Dendritic cell treated with granulocyte-macrophage colony-stimulating factor and Interleukin-4, amounts not matched to agents 40 ng/mL and 50 ng/mL, for 4 days (primary cell): ENCODE data around the gene DHRS4.
"Not testable (repeated sequence)": the region's sequence is repeated elsewhere in the genome, so short reads cannot be mapped to it uniquely, and the experiment has no call there.

Experiments used
- H3K27ac Mint-ChIP-seq: one replicate; pipeline ENCODE4 v1.8.0; 2022; ENCODE audit warnings: mild to moderate bottlenecking, mixed read lengths
- H3K27me3 Mint-ChIP-seq: one replicate; pipeline ENCODE4 v1.8.0; 2022; ENCODE audit warnings: mild to moderate bottlenecking, mixed read lengths
- H3K36me3 Mint-ChIP-seq: one replicate; pipeline ENCODE4 v1.8.0; 2022; ENCODE audit warnings: low read depth, mixed read lengths
- H3K4me1 Mint-ChIP-seq: one replicate; pipeline ENCODE4 v1.8.0; 2022; ENCODE audit warnings: low read depth, mixed read lengths
- H3K4me3 Mint-ChIP-seq: one replicate; pipeline ENCODE4 v1.8.0; 2022; ENCODE audit warnings: mild to moderate bottlenecking, moderate library complexity, mixed read lengths
- H3K9me3 Mint-ChIP-seq: one replicate; pipeline ENCODE4 v1.8.0; 2022; ENCODE audit warnings: mixed read lengths
- intact Hi-C: fragments of 100-400 bp; cut with micrococcal nuclease; formaldehyde crosslinking; loops from one replicate; pipeline ENCODE4 v1.15.0; 2022

Gene DHRS4

DNA sequence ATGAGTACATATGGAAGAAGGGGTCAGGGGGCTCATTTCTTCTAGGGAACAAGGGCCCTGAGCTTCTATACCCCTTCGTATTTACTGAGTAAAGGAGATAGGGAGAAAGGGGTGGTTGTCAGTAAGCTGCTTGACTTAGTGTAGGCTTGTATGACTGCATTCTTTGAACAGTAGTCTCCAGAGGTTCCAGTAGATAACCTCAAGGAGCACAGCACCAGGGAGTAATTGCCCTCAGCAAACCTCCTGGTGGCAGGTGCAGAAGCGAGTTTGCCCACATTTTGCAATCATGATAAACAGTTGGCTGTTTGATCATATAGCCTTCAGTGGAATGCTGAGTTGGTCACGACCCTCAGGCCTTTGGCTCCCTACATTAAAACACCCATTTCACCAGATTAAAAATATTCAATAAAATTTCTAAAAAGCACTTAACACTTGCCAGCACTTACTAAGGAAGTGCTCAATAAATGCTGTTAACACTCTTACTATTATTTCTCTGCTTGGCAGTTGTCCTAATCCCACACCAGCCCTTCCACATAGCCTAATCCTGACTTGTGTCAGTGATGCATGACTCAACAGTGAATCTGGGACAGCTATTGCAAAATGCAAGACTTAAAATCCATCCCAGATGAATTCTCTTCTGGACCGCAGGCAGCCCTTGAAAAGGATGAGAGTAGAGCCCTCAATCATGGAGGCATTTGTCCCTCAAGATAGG lies 31.5 kb downstream of the DHRS4 start:
- H3K9me3 Mint-ChIP-seq, result no peaks in the 10 kb centered on the region
- H3K4me1 Mint-ChIP-seq, result peaks cover 83% of the 10 kb centered on the region
- H3K27me3 Mint-ChIP-seq, result no peaks in the 10 kb centered on the region
- H3K27ac Mint-ChIP-seq, result peak overlapping the region; percentile 95
- H3K4me3 Mint-ChIP-seq, result no peak overlapping the region
- H3K36me3 Mint-ChIP-seq, result peaks cover 23% of the 10 kb centered on the region
- intact Hi-C loops, result loop anchor here (5.0 kb wide), 1 partner anchor 52 kb away; no protein-coding TSS in a partner anchor

DNA sequence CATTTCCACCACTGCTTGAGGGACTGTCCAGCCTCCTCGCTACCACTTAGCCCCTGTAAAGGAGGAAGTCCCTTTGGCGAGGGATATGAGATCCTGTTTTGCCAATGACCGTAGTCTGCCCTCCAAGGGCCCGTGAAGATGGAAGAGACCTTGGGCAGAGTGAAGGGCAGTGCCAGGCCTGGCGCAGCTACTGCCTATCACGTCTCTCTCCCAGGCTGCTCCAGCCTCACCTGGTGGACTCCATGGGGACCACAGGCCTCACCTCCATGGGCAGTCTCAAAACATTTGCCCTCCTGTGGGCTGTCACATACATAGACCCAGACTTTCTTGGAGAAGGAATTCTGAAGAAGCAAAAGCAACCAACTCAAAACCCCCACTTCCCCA lies 34.6 kb downstream of the DHRS4 start:
- peaks cover 27% of the 10 kb centered on the region for H3K36me3 Mint-ChIP-seq
- intact Hi-C loops, result loop anchor here (5.0 kb wide), 1 partner anchor 49 kb away; no protein-coding TSS in a partner anchor
- peak overlapping the region; percentile 95 for H3K27ac Mint-ChIP-seq
- H3K9me3 Mint-ChIP-seq, H3K27me3 Mint-ChIP-seq: not testable (repeated sequence)
- H3K4me1 Mint-ChIP-seq, result peaks cover 83% of the 10 kb centered on the region
- peak overlapping the region; percentile 86 for H3K4me3 Mint-ChIP-seq

DNA sequence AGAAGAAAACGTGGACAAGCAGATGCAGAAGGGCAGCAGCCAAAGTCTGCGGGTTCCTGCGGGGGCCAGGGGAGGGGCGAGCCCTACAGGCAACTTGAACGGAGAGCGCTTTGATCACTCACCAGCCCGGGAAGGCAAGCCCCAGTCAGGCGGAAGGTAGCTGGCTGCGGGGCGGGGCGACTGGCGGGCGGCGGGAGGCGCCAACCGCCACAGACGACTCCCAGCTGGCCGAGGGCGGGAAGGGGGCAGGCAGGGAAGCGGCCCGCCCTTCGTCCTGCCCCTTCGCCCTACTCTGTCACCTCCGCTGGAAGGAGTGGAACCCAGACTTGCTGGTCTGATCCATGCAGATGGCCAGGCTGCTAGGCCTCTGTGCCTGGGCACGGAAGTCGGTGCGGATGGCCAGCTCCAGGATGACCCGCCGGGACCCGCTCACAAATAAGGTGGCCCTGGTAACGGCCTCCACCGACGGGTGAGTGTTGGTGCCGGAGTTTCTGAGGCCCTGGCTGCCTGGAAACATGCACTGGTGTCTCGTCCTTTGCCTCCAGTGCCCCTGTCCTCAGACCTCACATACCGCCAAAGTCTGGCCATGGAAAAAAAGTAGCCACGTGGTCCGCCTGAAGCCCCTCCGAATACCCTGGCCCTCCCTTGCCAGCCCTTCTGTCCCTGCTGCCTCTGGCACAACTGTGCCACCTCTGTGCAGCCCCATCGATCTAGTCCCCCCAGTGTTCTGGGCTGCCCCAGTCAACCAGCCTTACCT lies 35.2 kb downstream of the DHRS4 start, which contains the start of gene DHRS4L2:
DHRS4L2 (plus strand) TSS at position 323 of the 757 bp plus-strand sequence; CDS start at position 342, 19 bp downstream.
- peak within 1 kb of the TSS; percentile 95 for H3K27ac Mint-ChIP-seq
- peaks cover 22% of the 10 kb centered on the region for H3K36me3 Mint-ChIP-seq
- intact Hi-C loops, result loop anchor here (5.0 kb wide), 1 partner anchor 49 kb away; no protein-coding TSS in a partner anchor

DNA sequence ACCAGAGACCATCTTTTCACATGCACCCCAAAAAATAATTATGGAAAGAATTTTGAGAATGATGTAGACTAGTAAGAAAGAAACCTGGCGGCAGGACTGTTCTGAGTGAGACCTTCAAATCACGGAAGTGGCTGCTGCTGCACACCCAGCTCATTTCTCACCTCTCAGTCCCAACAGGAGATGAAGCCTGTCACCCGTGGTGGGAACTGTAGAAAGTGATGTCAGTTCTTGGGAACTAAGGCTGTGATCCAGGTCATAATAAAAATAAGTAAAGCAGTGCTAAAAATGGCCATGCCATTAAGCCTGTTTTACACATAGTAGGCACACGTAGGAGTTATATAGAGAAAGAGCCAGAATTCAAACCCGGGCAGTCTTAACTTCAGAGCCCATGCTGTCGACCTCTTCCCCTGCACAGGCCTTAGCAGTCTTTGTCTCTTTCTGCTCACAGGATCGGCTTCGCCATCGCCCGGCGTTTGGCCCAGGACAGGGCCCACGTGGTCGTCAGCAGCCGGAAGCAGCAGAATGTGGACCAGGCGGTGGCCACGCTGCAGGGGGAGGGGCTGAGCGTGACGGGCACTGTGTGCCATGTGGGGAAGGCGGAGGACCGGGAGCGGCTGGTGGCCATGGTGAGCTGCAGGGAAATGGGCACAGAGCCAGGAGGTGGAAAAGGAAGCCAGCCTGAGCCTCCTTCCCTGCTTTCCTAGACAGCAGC lies 36.3 kb downstream of the DHRS4 start:
- Mint-ChIP-seq H3K4me3 (peak overlapping the region; percentile 86), H3K36me3 (peaks cover 22% of the 10 kb centered on the region), H3K27ac (peak overlapping the region; percentile 95), H3K4me1 (peaks cover 70% of the 10 kb centered on the region)
- intact Hi-C loops, result loop anchor here (5.0 kb wide), 1 partner anchor 47 kb away; no protein-coding TSS in a partner anchor
- H3K27me3 Mint-ChIP-seq, H3K9me3 Mint-ChIP-seq: not testable (repeated sequence)

More for the DNA sequence above, 35.2 kb downstream of the DHRS4 start, which contains the start of gene DHRS4L2:
- not testable (repeated sequence) for H3K27me3 Mint-ChIP-seq, H3K9me3 Mint-ChIP-seq
- Mint-ChIP-seq H3K4me1 (peaks cover 78% of the 10 kb centered on the region), H3K4me3 (peak within 1 kb of the TSS; percentile 86)

DNA sequence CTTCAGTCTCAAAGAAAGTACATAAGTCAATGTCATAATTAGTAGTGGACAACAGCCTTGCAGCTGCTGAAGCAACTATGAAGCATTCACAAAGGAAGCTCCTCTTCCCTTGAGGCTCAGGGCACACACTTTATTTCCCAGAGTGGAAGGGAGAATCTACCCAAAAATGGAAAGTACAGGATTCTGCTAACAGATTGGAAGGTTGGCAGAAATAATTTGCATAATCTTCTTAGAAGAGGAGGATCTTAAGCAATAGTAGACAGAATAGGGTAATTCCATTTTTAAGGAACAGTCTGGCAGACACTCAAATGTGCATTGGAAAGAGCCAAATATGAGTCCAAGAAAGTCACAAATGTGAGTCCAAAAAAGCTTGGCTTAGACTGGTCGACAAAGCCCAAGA lies 37.4 kb downstream of the DHRS4 start:
- H3K36me3 Mint-ChIP-seq, result peaks cover 29% of the 10 kb centered on the region
- H3K9me3 Mint-ChIP-seq, H3K27me3 Mint-ChIP-seq, intact Hi-C loops: not testable (repeated sequence)
- peaks cover 59% of the 10 kb centered on the region for H3K4me1 Mint-ChIP-seq
- peak overlapping the region; percentile 55 for H3K27ac Mint-ChIP-seq
- peak overlapping the region; percentile 9 for H3K4me3 Mint-ChIP-seq

DNA sequence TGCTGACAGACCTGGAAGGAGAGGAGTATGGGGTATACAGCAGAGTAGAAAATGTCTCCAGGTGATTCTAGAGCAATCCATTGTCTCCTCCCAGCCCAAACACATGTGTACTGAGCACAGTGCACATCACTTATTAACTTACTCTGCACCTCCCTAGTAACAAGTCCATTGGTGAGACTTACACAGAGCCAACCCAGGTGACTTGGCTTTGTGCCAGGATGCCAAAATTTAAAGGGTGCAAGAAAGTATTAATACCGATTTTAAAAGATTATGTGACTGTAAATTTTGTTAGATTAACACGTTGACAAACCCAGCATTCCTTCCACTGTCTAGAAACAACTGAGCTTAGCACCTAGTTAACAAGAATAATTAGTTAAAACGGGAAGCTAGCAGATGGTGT lies 39.5 kb downstream of the DHRS4 start:
- H3K27ac Mint-ChIP-seq, H3K9me3 Mint-ChIP-seq, intact Hi-C loops, H3K4me3 Mint-ChIP-seq, H3K27me3 Mint-ChIP-seq: not testable (repeated sequence)
- Mint-ChIP-seq H3K4me1 (peaks cover 38% of the 10 kb centered on the region), H3K36me3 (peaks cover 29% of the 10 kb centered on the region)

DNA sequence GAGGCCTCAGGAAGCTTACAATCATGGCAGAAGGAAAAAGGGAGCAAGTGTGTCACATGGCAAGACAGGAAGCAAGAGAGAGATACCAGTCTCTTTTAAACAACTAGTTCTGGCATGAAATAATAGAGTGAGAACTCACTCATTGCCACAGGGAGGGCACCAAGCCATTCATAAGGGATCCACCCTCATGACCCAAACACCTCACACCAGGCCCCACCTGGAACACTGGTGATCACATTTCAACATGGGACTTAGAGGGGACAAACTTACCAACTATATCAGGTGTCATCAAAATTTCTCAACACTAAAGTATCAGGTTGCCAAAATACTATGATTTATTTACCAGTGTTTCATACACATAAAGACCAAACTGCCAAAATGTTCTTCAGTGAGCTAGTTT lies 42.4 kb downstream of the DHRS4 start:
- H3K27me3 Mint-ChIP-seq, H3K27ac Mint-ChIP-seq, H3K9me3 Mint-ChIP-seq, H3K4me3 Mint-ChIP-seq, intact Hi-C loops: not testable (repeated sequence)
- Mint-ChIP-seq H3K36me3 (peaks cover 13% of the 10 kb centered on the region), H3K4me1 (peaks cover 13% of the 10 kb centered on the region)

DNA sequence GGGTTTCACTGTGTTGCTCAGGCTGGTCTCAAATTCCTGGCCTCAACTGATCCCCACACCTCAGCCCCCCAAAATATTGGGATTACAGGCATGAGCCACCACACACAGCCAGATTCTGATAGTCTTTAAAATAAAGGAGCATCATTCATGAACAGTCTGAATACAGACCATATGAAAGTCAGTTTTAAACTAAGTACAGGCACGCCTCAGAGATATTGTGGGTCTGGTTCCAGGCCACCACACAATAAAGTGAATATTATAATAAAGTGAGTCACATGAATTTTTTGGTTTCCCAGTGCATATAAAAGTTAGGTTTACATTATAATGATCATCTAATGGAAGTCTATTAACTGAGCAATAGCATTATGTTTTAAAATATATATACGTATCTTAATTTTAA lies 43.3 kb downstream of the DHRS4 start:
- H3K9me3 Mint-ChIP-seq, H3K27ac Mint-ChIP-seq, H3K36me3 Mint-ChIP-seq, H3K27me3 Mint-ChIP-seq, H3K4me3 Mint-ChIP-seq, H3K4me1 Mint-ChIP-seq, intact Hi-C loops: not testable (repeated sequence)

DNA sequence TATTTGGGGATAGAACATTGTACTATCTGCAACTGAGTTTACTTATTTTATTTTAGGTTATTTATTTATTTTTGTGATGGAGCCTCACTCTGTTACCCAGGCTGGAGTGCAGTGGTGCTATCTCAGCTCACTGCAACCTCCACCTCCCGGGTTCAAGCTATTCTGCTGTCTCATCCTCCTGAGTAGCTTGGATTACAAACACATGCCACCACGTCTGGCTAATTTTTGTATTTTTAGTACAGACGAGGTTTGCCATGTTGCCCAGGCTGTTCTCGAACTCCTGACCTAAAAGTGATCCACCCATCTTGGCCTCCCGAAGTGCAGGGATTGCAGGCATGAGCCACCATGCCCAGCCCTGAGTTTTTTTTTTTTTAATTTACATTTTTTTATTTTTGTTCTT lies 46.1 kb downstream of the DHRS4 start:
- H3K4me3 Mint-ChIP-seq, H3K9me3 Mint-ChIP-seq, intact Hi-C loops: not testable (repeated sequence)

DNA sequence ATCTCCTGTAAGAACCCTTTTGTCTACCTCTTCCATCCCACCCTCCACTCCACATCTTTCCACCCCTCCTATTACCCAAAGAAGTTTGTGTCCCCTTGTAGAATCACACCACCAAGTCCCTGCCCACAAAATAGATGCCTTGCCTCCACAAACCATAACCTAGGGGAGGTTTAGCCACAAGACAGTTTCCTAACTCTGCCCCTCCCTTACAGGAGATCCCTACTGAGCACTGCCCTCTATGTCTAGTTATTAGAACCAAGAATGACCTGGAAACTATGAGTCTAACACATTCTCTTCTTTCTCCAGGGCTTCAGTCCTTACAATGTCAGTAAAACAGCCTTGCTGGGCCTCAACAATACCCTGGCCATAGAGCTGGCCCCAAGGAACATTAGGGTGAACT lies 47.5 kb downstream of the DHRS4 start:
- H3K27me3 Mint-ChIP-seq, H3K36me3 Mint-ChIP-seq, intact Hi-C loops, H3K9me3 Mint-ChIP-seq, H3K4me1 Mint-ChIP-seq, H3K4me3 Mint-ChIP-seq: not testable (repeated sequence)
- peak overlapping the region; percentile 53 for H3K27ac Mint-ChIP-seq

More for the DNA sequence above, 46.1 kb downstream of the DHRS4 start:
- H3K4me1 Mint-ChIP-seq, H3K27me3 Mint-ChIP-seq, H3K36me3 Mint-ChIP-seq, H3K27ac Mint-ChIP-seq: not testable (repeated sequence)

DNA sequence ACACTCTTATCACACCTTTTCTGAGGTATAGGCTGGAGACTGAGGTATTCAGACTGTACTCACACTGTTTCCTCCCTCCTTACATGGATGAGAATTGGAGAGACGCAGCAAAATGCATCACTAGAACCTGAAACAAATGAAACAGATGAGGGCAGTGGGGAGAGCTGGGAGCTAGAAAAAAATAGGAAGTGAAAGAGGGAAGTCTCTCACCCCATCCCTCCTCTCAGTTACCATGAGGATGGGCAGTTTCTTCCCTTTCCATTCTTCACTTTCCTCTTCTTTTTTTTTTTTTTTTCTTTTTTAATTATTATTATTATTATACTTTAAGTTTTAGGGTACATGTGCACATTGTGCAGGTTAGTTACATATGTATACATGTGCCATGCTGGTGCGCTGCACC lies 48.1 kb downstream of the DHRS4 start:
- H3K36me3 Mint-ChIP-seq, H3K9me3 Mint-ChIP-seq, H3K27me3 Mint-ChIP-seq, H3K27ac Mint-ChIP-seq, H3K4me3 Mint-ChIP-seq, H3K4me1 Mint-ChIP-seq, intact Hi-C loops: not testable (repeated sequence)

DNA sequence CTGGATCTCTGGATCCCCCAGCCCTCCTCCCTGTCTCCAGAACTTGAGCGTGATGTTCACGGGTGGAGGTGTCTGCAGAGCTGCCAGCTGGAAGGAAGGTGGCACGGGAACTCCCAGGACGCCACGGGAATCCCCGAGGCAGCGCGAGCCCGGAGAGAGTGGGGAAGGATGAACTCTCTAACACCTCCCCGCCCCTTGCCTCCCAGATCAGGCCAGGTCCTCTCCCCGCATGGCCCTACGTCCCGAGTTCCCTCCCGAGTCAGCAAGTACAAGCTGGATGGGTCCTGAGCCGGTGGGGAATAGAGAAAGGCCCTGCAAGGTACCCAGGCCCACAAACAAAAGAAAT lies 52.9 kb downstream of the DHRS4 start:
- H3K36me3 Mint-ChIP-seq, result not testable (repeated sequence)

DNA sequence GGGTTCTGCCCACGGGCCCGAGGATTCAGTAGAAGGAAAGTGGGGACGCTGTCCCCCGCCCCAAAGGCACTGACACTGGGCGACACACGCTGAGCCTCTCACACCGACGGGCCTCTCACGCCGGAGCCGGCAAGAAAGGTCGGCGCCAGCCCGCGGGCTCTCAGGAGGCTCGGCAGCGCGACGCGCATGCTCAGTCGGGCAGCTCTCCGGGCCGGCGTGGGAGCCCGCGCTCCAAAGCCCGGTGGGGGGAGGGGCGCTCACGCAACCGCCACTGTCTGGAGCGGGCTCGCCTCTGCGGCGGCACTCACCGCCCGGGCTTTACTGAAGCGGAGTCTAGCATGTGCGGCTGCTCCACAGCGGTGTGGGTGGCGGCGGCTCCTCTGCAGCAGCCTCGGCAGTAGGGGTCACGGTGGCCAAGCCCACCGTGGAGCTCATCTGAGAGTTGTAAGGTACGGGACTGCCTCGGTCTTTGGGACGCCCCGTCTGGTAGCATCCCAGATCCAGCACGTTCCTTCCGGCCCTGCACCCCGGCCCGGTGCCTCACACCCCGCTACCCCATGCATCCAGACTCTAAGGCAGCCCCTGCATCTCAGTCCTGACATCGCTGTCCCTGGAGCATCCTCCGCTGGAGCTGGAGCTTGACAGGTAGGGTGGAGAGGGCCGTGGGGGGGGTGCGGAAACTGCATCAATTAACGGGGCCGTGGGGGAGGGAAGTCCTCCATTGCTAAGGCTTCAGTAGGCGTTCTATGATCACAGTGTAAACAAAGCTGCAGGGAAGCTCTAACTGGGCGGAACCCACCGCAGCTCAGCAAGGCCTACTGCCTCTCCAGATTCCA lies 53.5 kb downstream of the DHRS4 start:
- H3K36me3 Mint-ChIP-seq, intact Hi-C loops, H3K9me3 Mint-ChIP-seq, H3K27ac Mint-ChIP-seq, H3K27me3 Mint-ChIP-seq: not testable (repeated sequence)
- peak overlapping the region; percentile 48 for H3K4me3 Mint-ChIP-seq
- peaks cover 35% of the 10 kb centered on the region for H3K4me1 Mint-ChIP-seq

More for the DNA sequence above, 52.9 kb downstream of the DHRS4 start:
- H3K4me3 Mint-ChIP-seq, intact Hi-C loops, H3K9me3 Mint-ChIP-seq, H3K27me3 Mint-ChIP-seq, H3K27ac Mint-ChIP-seq: not testable (repeated sequence)
- peaks cover 35% of the 10 kb centered on the region for H3K4me1 Mint-ChIP-seq
